Epithelial cell of esophagus (primary cell): ENCODE results near the gene LMTK2.

Source experiments
- DNase-seq: peaks from one replicate; pipeline ENCODE4 v3.0.0; 2010; ENCODE audit warnings: low read depth
- H3K4me3 ChIP-seq: 2 replicates; pipeline ENCODE4 v1.5.1; 2011; ENCODE audit warnings: mild to moderate bottlenecking, low read length, control low read depth
- TF ChIP-seq, protein P1 (sequence below): IDR thresholded peaks from 2 replicates; pipeline ENCODE4 v1.5.1; 2011; ENCODE audit warnings: low read depth, mild to moderate bottlenecking, low read length, control low read depth, inconsistent platforms; ENCODE audit not compliant: insufficient read depth; ENCODE audit errors: missing control alignments

LMTK2 gene

DNA sequence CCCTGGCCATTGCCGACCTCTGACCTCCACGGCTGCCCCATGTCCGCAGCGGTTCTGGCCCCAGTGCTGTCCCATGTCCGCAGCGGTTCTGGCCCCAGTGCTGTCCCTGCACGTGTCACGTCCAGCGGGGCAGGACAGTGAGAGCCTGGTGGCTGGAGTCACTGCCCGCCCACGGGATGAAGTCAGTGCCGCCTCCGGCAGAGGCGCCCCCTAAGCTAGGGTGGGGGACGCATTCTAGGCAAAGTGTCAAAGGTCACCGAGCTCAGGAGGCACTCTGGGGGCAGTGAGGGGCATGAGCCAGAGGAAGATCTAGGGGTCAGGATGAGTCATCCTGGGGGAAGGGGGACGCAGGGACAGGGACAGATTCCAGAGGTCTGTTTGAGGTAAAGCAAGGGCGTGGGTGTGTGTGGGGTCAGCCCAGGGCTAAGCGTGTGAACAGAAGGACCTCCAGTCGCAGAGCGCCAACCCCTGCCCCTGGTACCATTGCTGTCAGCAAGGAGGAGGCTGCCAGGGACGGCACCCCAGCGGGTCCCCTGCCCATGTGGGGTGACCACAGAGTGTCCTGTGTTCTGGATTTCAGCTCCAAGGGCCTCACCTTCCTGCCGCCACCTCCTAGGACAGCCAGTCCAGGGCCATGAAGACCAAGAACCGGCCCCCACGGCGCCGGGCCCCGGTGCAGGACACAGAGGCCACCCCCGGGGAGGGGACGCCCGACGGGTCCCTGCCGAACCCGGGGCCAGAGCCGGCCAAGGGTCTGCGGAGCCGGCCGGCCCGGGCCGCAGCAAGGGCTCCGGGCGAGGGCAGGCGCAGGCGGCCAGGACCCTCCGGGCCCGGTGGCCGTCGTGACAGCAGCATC, 105.2 kb downstream of the LMTK2 start:
- TF ChIP-seq, protein P1, sequence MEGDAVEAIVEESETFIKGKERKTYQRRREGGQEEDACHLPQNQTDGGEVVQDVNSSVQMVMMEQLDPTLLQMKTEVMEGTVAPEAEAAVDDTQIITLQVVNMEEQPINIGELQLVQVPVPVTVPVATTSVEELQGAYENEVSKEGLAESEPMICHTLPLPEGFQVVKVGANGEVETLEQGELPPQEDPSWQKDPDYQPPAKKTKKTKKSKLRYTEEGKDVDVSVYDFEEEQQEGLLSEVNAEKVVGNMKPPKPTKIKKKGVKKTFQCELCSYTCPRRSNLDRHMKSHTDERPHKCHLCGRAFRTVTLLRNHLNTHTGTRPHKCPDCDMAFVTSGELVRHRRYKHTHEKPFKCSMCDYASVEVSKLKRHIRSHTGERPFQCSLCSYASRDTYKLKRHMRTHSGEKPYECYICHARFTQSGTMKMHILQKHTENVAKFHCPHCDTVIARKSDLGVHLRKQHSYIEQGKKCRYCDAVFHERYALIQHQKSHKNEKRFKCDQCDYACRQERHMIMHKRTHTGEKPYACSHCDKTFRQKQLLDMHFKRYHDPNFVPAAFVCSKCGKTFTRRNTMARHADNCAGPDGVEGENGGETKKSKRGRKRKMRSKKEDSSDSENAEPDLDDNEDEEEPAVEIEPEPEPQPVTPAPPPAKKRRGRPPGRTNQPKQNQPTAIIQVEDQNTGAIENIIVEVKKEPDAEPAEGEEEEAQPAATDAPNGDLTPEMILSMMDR: no peak
- no peak overlapping the region for H3K4me3 ChIP-seq
- no peak for DNase-seq

DNA sequence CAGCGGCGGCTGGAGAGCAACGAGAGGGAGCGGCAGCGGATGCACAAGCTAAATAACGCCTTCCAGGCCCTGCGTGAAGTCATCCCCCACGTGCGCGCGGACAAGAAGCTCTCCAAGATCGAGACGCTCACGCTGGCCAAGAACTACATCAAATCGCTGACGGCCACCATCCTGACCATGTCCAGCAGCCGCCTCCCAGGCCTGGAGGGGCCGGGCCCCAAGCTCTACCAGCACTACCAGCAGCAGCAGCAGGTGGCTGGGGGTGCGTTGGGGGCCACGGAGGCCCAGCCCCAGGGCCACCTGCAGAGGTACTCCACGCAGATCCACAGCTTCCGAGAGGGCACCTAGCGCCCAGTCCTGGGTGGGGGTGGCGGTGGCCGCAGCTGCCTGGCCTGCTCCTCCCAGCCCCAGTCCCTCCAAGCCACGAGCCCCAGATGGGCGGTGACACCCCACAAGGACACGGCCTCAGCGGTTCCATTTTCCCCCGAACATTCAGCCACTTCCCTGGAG, 105.9 kb downstream of the LMTK2 start:
- no peak for DNase-seq
- no peak overlapping the region for H3K4me3 ChIP-seq
- TF ChIP-seq, protein P1: no peak

DNA sequence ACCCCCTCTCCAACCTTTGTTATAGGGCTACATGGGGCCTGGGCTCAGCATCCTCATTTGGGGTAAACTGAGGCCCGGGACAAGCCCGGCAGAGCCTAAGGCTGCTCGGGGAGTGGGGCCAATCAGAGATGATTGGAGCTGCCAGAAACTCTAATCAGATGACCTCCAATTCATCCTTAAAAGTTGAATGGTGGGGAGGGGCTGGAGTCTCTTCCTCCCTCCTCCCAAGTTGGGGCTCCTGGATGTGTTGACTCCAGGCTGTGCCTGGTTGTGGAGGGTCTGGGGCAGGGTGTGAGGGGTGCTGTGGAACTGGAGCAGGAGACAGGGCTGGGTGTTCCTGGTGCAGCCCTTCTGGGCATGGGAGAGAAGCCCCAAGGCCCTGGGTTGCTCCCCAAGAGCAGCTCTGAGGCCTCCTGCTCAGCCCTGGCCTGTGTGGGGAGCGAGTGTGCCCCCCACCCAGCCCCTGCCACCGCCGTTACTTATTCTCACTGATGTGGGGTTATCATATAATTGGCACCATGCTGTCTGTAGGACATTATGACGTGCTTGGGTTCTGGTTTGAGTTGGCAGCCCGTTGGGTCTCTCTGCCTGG, 106.7 kb downstream of the LMTK2 start:
- DNase-seq: no peak
- TF ChIP-seq, protein P1: no peak
- no peak overlapping the region for H3K4me3 ChIP-seq

DNA sequence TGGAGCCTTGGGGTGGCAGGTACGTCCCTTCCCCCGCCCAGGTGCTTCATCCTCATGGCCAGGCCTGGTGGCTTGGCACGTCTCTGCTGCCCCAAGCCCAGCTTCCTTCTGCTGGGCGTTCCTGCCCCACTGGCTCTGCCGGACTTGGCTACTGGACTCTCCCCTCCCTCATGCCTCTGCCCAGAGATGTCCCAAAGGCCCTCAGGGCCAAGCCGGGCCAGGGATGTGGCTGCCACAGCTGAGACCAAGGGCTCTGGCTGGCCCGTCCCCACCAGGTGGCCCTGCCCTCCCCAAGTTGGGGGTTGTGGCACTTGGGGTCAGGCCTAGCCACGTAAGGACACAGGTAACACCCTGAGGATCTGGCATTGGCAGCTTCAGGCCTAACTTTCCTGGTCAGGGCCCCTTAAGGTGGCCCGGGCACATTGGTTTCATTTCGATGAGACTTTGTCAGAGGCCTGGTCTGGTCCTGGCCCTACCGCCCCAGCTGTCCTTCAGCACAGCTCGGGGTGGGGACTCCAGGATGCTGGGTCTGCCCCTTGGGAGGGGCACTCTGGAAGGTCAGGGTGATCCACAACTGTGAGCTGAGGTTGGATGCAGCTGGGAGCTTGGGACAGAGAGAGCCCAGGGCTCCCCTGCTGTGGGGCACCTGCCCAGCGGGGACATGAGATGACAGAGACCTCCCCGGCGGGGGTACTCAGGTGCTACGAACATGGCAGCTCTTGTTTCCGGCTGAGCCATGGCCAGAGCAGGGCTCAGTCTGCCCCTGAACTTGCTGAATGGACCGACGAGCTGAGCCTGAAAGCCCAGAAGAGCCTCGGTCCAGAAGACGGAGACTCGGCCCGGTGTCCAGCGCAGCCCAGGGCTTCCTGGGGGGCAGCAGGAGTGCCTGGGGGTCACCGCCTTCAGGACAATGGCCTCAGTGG, 107.5 kb downstream of the LMTK2 start:
- TF ChIP-seq, protein P1: no peak
- no peak for DNase-seq
- H3K4me3 ChIP-seq: no peak overlapping the region

DNA sequence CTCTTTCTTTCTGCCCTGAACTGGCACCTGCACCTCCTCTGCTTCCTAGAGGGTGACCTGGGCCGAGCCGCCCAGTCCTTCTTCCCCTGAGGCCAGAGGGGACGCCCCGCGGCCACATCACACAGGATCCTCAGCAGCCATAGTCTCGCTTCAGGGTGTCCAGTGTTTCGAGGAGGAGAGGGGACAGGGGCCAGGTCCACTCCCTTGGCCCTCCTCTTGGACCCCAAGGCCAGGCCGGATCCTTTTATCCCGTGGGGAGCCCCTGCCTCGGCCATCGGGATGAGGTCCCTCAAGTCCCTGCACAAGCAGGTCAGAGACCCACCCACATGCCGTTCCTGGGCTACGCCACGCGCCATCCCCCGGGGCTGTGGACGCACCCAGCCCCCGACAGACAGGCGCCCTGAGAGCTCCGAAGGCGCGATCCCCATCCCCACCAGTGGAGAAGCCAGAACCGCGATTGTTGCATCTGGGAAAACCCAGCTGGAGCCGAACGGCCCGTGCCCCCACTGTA, 108.2 kb downstream of the LMTK2 start:
- TF ChIP-seq, protein P1: no peak
- no peak overlapping the region for H3K4me3 ChIP-seq
- DNase-seq: no peak
